Fibroblast of lung (primary cell): ENCODE measurements around the gene AFMID. TPM values are rescaled to one million over a fixed set of nuclear protein-coding genes. Genes with fewer than 3 reads are reported as not detected.
"Not testable (repeated sequence)": the region's sequence is repeated elsewhere in the genome, so short reads cannot be mapped to it uniquely, and the experiment has no call there.

Experiments used
- DNase-seq, 2 donors: peaks; one replicate each; pipeline versions ENCODE4 v3.0.0 to v3.0.0-alpha.2; 2010; ENCODE audit warnings: low read depth in 2 of 2
- H2AFZ ChIP-seq: 2 replicates; pipeline ENCODE4 v1.5.1; 2012; ENCODE audit warnings: low read length, control low read depth, inconsistent platforms
- H3K27ac ChIP-seq: 2 replicates; pipeline ENCODE4 v1.5.1; 2011; ENCODE audit warnings: low read length, control low read depth; ENCODE audit not compliant: insufficient read depth
- H3K27me3 ChIP-seq: 2 replicates; pipeline ENCODE4 v1.5.1; 2011; ENCODE audit warnings: mild to moderate bottlenecking, low read length; ENCODE audit not compliant: control insufficient read depth, insufficient read depth
- H3K36me3 ChIP-seq: 2 replicates; pipeline ENCODE4 v1.5.1; 2011; ENCODE audit warnings: low read length; ENCODE audit not compliant: control insufficient read depth, insufficient read depth
- H3K4me1 ChIP-seq: 2 replicates; pipeline ENCODE4 v1.5.1; 2011; ENCODE audit warnings: low read length; ENCODE audit not compliant: control insufficient read depth, insufficient read depth; ENCODE audit errors: extremely low read depth
- H3K4me2 ChIP-seq: 2 replicates; pipeline ENCODE4 v1.5.1; 2011; ENCODE audit warnings: low read length, control low read depth; ENCODE audit not compliant: insufficient read depth; ENCODE audit errors: extremely low read depth
- H3K4me3 ChIP-seq, 4 experiments: fragments of 200-600 bp in 1 of 4; sonication (generic) in 1 of 4; replicated peaks in 1 of 4; 2 replicates each; pipeline ENCODE4 v1.5.1; 2011 to 2016; ENCODE audit warnings: low read length in 4 of 4, low read depth in 3 of 4, mild to moderate bottlenecking in 3 of 4, control low read depth in 2 of 4, inconsistent platforms in 1 of 4, mixed read lengths in 1 of 4; ENCODE audit not compliant: insufficient read depth in 1 of 4; ENCODE audit errors: control extremely low read depth in 1 of 4
- H3K79me2 ChIP-seq: 2 replicates; pipeline ENCODE4 v1.5.1; 2012; ENCODE audit warnings: mild to moderate bottlenecking, low read length, inconsistent platforms; ENCODE audit not compliant: control insufficient read depth, insufficient read depth
- H3K9ac ChIP-seq: 2 replicates; pipeline ENCODE4 v1.5.1; 2011; ENCODE audit warnings: mild to moderate bottlenecking, low read length, control low read depth; ENCODE audit not compliant: insufficient read depth
- H3K9me3 ChIP-seq: 2 replicates; pipeline ENCODE4 v1.5.1; 2012; ENCODE audit warnings: low read depth, low read length; ENCODE audit not compliant: control insufficient read depth, insufficient read depth
- H4K20me1 ChIP-seq: 2 replicates; pipeline ENCODE4 v1.5.1; 2011; ENCODE audit warnings: low read length; ENCODE audit not compliant: control insufficient read depth, insufficient read depth; ENCODE audit errors: extremely low read depth
- EZH2 ChIP-seq: IDR thresholded peaks from 2 replicates; pipeline ENCODE4 v1.5.1; 2012; ENCODE audit warnings: low read length, control low read depth, mild to moderate bottlenecking; ENCODE audit errors: missing control alignments
- polyA plus RNA-seq, 2 donors: library from polyadenylated mRNA; depleted of rRNA in 1 of 2; stranded (reverse) in 1 of 2; unstranded in 1 of 2; fragments of >200 nt; gene quantifications; 2 replicates each; pipeline ENCODE4 v1.2.1, GENCODE V29; 2011 to 2012; ENCODE audit warnings: missing spikeins in 1 of 2
- total RNA-seq: library from RNA; depleted of rRNA; stranded (reverse); fragments of >200 nt; gene quantifications from 2 replicates; pipeline ENCODE4 v1.2.1, GENCODE V29; 2014
- TF ChIP-seq, protein P1 (sequence below), 2 donors: IDR thresholded peaks in 1 of 2; conservative IDR thresholded peaks in 1 of 2; 1 replicate in 1 of 2; 2 replicates in 1 of 2; pipeline ENCODE4 v1.5.1; 2011 to 2012; ENCODE audit warnings: low read length in 2 of 2, control low read depth in 1 of 2, inconsistent platforms in 1 of 2, low read depth in 1 of 2, mild to moderate bottlenecking in 1 of 2

Gene AFMID
- total and polyA plus RNA-seq, 2 donors (not counting 1 experiment from before 2014, with no cell fraction given) = 28.1 to 29.2 TPM

DNA sequence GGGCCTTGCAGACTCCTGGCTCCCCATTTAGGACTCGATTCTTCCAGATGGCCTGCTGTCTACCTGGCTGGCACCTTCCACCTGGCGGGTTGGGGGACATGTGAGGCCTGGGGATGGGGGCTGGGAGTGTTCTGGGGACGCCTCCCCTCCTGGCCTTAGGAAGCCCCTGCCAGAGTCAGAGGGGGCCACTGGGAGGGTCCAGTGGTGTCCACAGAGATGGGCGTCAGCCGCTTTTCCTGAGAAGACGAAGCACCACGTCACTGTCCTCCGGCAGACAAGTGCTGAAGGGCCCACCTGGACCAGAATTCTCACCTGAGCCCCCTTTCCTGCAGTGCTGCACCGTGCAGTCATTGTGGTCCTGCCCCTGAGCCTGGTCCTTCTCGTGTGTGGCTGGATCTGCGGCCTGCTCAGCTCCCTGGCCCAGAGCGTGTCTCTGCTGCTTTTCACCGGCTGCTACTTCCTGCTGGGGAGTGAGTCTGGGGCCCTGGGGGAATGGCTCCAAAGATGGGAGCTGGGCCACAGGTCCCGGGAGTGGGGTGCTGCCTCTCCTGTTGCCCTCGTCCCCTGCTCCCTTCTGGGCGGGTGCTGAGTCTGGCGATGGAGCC is 47.2 kb downstream of the AFMID start:
- Histone ChIP-seq H3K36me3 (no peaks in the 10 kb centered on the region), H4K20me1 (no peaks in the 10 kb centered on the region), H3K9ac (no peak overlapping the region), H3K9me3 (no peaks in the 10 kb centered on the region), H3K4me1 (no peaks in the 10 kb centered on the region), H3K79me2 (no peaks in the 10 kb centered on the region), H3K27me3 (peaks cover 31% of the 10 kb centered on the region), H3K4me3 (no peak overlapping the region), H3K4me2 (no peak overlapping the region), H2AFZ (no peak overlapping the region), H3K27ac (no peak overlapping the region)
- no peak for DNase-seq
- TF ChIP-seq, protein P1, sequence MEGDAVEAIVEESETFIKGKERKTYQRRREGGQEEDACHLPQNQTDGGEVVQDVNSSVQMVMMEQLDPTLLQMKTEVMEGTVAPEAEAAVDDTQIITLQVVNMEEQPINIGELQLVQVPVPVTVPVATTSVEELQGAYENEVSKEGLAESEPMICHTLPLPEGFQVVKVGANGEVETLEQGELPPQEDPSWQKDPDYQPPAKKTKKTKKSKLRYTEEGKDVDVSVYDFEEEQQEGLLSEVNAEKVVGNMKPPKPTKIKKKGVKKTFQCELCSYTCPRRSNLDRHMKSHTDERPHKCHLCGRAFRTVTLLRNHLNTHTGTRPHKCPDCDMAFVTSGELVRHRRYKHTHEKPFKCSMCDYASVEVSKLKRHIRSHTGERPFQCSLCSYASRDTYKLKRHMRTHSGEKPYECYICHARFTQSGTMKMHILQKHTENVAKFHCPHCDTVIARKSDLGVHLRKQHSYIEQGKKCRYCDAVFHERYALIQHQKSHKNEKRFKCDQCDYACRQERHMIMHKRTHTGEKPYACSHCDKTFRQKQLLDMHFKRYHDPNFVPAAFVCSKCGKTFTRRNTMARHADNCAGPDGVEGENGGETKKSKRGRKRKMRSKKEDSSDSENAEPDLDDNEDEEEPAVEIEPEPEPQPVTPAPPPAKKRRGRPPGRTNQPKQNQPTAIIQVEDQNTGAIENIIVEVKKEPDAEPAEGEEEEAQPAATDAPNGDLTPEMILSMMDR (conservative IDR thresholded peaks at IDR 0.05 in 1 of 2, IDR thresholded peaks at IDR 0.05 in 1 of 2; ENCODE audit: low read depth in 1 of 2, low read length in 2 of 2) = no peak
- no peak for TF ChIP-seq EZH2

DNA sequence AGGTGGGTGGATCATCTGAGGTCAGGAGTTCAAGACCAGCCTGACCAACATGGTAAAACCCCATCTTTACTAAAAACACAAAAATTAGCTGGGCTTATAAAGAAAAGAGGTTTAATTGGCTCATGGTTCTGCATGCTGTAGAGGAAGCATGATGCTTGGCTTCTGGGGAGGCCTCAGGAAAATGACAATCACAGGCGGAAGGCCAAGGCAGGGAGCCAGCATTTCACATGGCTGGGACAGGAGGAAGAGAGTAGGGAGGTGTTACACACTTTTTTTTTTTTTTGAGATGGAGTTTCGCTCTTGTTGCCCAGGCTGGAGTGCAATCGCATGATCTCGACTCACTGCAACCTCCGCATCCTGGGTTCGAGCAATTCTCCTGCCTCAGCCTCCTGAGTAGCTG is 47.9 kb downstream of the AFMID start:
- DNase-seq, H3K4me1 ChIP-seq, H3K4me2 ChIP-seq: not testable (repeated sequence)

DNA sequence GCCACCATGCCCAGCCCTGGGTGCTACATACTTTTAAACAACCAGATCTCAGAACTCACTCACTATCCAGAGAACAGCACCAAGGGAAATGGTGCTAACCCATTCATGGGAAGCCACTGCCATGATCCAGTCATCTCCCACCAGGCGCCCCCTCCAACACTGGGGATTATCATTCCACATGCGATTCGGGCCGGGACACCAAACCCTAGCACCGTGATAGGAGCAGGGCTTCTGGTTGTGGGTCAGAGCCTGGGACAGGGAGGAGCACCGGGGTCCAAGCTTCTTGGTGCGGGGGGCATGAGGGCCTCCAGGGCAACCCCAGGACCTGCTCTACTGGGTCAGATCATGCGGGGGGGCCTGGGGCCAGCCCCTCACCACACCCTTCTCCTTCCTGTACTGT is 48.7 kb downstream of the AFMID start:
- DNase-seq = no peak
- Histone ChIP-seq H3K9ac (no peak overlapping the region), H3K27ac (no peak overlapping the region)

More for the DNA sequence above, 47.9 kb downstream of the AFMID start:
- not testable (repeated sequence) for H3K9me3 ChIP-seq, H3K9ac ChIP-seq, H4K20me1 ChIP-seq, H3K36me3 ChIP-seq, H3K4me3 ChIP-seq, H2AFZ ChIP-seq, H3K79me2 ChIP-seq, H3K27ac ChIP-seq
- H3K27me3 ChIP-seq = peaks cover 31% of the 10 kb centered on the region

More for the DNA sequence above, 48.7 kb downstream of the AFMID start:
- no peak for TF ChIP-seq EZH2
- TF ChIP-seq, protein P1 (conservative IDR thresholded peaks at IDR 0.05 in 1 of 2, IDR thresholded peaks at IDR 0.05 in 1 of 2; ENCODE audit: low read depth in 1 of 2, low read length in 2 of 2) = no peak
- no peak overlapping the region for H2AFZ ChIP-seq
- no peaks in the 10 kb centered on the region for H3K36me3 ChIP-seq
- no peak overlapping the region for H3K4me3 ChIP-seq
- H3K9me3 ChIP-seq = no peaks in the 10 kb centered on the region
- no peaks in the 10 kb centered on the region for H4K20me1 ChIP-seq
- H3K27me3 ChIP-seq = peaks cover 22% of the 10 kb centered on the region
- no peaks in the 10 kb centered on the region for H3K79me2 ChIP-seq
- H3K4me2 ChIP-seq = no peak overlapping the region
- no peaks in the 10 kb centered on the region for H3K4me1 ChIP-seq
